ENCODE results near the gene GALNT17. TPM values are rescaled to one million over a fixed set of nuclear protein-coding genes. Genes with fewer than 3 reads are reported as not detected.

Gene GALNT17
- total RNA-seq, 1 donor from 2014 or later = 20.2 TPM

DNA sequence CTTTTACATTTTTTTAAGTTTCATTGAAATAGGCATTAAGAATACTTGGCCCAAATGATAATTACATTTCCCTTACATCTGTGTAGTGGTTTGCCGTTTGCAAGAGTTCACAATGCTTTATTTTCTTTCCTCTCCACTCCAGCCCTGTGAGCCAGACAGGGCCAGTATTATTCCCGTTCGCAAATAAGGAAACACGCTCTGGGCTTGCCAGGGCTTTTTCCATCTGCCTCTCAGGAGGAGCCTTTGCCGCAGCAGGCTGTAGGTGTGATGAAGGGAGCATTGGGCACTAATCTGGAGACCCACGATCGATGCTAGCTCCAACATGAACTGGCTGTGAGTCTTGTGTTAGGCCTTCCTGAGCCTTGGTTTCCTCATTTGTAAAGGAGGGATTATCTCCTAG lies 154.4 kb downstream of the GALNT17 start:
- H3K9me3 Mint-ChIP-seq = no peaks in the 10 kb centered on the region
- TF ChIP-seq, protein P1, sequence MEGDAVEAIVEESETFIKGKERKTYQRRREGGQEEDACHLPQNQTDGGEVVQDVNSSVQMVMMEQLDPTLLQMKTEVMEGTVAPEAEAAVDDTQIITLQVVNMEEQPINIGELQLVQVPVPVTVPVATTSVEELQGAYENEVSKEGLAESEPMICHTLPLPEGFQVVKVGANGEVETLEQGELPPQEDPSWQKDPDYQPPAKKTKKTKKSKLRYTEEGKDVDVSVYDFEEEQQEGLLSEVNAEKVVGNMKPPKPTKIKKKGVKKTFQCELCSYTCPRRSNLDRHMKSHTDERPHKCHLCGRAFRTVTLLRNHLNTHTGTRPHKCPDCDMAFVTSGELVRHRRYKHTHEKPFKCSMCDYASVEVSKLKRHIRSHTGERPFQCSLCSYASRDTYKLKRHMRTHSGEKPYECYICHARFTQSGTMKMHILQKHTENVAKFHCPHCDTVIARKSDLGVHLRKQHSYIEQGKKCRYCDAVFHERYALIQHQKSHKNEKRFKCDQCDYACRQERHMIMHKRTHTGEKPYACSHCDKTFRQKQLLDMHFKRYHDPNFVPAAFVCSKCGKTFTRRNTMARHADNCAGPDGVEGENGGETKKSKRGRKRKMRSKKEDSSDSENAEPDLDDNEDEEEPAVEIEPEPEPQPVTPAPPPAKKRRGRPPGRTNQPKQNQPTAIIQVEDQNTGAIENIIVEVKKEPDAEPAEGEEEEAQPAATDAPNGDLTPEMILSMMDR (conservative IDR thresholded peaks at IDR 0.05) = no peak
- no peak overlapping the region for H3K4me3 Mint-ChIP-seq
- H3K36me3 Mint-ChIP-seq = no peaks in the 10 kb centered on the region
- H3K4me1 Mint-ChIP-seq (ENCODE audit: unreplicated experiment) = peaks cover 20% of the 10 kb centered on the region
- H3K27ac Mint-ChIP-seq = no peak overlapping the region
- DNase-seq (ENCODE audit: extremely low spot score, unreplicated experiment) = no peak
- H3K27me3 Mint-ChIP-seq = no peaks in the 10 kb centered on the region

DNA sequence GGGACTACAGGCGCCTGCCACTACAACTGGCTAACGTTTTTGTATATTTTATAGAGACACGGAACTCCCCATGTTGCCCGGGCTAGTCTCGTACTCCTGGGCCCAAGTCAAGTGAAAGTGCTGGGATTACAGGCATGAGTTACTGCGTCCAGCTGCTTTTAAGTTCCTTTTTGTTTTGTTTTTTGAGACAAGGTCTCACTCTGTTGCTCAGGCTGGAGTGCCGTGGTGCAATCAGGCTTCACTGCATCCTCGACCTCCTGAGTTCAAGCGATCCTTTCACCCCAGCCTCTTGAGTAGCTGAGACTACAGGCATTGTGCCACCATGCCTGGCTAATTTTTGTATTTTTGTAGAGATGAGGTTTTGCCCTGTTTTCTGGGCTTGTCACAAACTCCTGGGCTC lies 155.0 kb downstream of the GALNT17 start:
- Mint-ChIP-seq H3K27me3 (no peaks in the 10 kb centered on the region), H3K27ac (no peak overlapping the region), H3K36me3 (no peaks in the 10 kb centered on the region), H3K9me3 (no peaks in the 10 kb centered on the region), H3K4me3 (no peak overlapping the region), H3K4me1 (ENCODE audit: unreplicated experiment) (peaks cover 20% of the 10 kb centered on the region)
- TF ChIP-seq, protein P1 (conservative IDR thresholded peaks at IDR 0.05) = no peak
- no peak for DNase-seq (ENCODE audit: extremely low spot score, unreplicated experiment)

DNA sequence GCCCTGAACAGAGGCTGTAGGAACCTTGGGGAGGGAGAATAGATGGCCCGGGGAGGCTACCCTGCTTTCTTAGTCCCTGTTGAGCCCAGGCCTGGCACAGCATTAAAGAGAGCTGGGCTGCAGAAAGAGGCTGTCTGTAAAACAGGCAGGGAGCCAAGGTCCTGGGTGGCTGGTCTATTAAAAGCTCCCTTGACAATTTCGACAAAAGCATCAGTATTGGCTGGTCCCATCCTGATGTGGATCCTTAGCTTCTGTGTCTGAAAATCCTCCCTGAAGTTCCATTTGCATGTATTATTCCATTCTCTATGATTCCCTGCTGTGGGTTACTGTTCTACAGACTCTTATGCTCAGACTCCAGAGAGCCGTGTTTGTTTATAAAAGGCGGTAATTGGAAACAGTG lies 158.5 kb downstream of the GALNT17 start:
- no peaks in the 10 kb centered on the region for H3K9me3 Mint-ChIP-seq
- H3K4me3 Mint-ChIP-seq = no peak overlapping the region
- no peaks in the 10 kb centered on the region for H3K36me3 Mint-ChIP-seq
- H3K27me3 Mint-ChIP-seq = no peaks in the 10 kb centered on the region
- TF ChIP-seq, protein P1 (conservative IDR thresholded peaks at IDR 0.05) = no peak
- H3K27ac Mint-ChIP-seq = no peak overlapping the region
- H3K4me1 Mint-ChIP-seq (ENCODE audit: unreplicated experiment) = peaks cover 17% of the 10 kb centered on the region
- no peak for DNase-seq (ENCODE audit: extremely low spot score, unreplicated experiment)

DNA sequence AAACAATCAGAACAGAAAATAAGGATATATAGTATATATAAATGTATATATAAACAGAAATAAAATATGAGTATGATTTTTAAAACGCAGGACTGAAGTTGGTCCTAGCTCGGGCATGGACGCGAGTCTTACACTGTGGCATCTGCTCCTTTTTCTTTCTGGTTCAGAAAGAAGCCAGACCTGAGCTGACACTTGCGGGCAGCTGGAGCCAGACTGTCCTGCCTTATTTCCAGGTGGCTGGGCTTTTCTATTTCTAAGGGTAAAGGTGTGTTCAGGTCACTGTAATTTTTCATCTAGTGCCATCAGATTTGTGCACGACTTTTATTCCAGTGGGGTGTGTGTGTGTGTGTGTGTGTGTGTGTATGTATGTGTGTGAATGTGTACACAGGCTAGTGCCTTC lies 166.4 kb downstream of the GALNT17 start:
- Mint-ChIP-seq H3K4me3 (no peak overlapping the region), H3K27ac (no peak overlapping the region), H3K9me3 (no peaks in the 10 kb centered on the region), H3K36me3 (no peaks in the 10 kb centered on the region), H3K4me1 (ENCODE audit: unreplicated experiment) (peaks cover 17% of the 10 kb centered on the region), H3K27me3 (peaks cover 5% of the 10 kb centered on the region)
- no peak for DNase-seq (ENCODE audit: extremely low spot score, unreplicated experiment)
- TF ChIP-seq, protein P1 (conservative IDR thresholded peaks at IDR 0.05) = no peak

DNA sequence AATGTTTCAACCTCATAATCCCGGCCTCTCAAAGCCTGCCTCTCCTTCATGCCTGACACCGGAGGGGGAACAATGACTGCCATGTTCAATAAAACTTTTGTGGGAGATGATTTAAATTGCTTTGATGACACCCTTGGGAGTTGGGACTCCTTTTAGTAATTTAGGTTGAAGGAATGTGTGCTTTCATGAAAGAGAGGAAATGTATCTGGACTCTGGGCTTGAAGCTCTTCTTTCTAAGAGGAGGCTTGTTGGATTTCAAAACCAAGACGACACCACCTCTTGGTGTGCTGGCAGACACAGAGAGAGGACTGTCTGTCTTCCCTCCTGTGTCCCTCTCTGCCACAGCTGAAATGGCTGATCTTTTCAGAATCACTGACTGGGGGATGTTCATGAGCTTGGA lies 168.1 kb downstream of the GALNT17 start:
- peak overlapping the region; percentile 28 for H3K4me3 Mint-ChIP-seq
- no peaks in the 10 kb centered on the region for H3K36me3 Mint-ChIP-seq
- H3K4me1 Mint-ChIP-seq (ENCODE audit: unreplicated experiment) = peaks cover 30% of the 10 kb centered on the region
- peaks cover 5% of the 10 kb centered on the region for H3K27me3 Mint-ChIP-seq
- H3K9me3 Mint-ChIP-seq = no peaks in the 10 kb centered on the region
- TF ChIP-seq, protein P1 (conservative IDR thresholded peaks at IDR 0.05) = no peak
- H3K27ac Mint-ChIP-seq = peak overlapping the region; percentile 62
- no peak for DNase-seq (ENCODE audit: extremely low spot score, unreplicated experiment)

DNA sequence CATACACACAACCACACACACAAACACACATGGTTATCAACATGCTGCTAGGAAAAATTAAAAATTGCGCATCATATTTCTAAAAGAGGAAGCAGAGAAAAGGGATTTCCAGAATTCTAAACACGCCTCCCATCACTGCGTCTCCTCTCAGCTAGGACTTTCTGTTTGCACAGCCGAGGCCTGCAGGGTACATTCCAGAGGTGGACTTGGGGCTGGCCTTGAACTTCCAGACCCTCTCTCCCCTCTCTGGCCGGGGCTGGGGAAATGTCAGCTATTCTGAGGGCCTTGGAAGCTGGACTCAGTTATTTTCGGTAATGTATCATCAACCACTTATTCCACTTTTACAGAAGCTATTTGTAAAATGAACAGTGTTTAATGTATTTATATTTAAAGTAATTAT lies 168.7 kb downstream of the GALNT17 start:
- TF ChIP-seq, protein P1 (conservative IDR thresholded peaks at IDR 0.05) = no peak
- H3K27ac Mint-ChIP-seq = peak overlapping the region; percentile 62
- peaks cover 5% of the 10 kb centered on the region for H3K27me3 Mint-ChIP-seq
- peaks cover 35% of the 10 kb centered on the region for H3K4me1 Mint-ChIP-seq (ENCODE audit: unreplicated experiment)
- no peaks in the 10 kb centered on the region for H3K36me3 Mint-ChIP-seq
- no peaks in the 10 kb centered on the region for H3K9me3 Mint-ChIP-seq
- peak overlapping the region; percentile 28 for H3K4me3 Mint-ChIP-seq
- no peak for DNase-seq (ENCODE audit: extremely low spot score, unreplicated experiment)
